Ishikawa (cell line): ENCODE results near the gene DNMT3A.

Experiments
- CEBPB ChIP-seq: IDR thresholded peaks from 2 replicates; pipeline ENCODE4 v1.6.1; 2012
- TF ChIP-seq, protein P1 (sequence below): IDR thresholded peaks from 2 replicates; pipeline ENCODE4 v1.6.1; 2012

DNA sequence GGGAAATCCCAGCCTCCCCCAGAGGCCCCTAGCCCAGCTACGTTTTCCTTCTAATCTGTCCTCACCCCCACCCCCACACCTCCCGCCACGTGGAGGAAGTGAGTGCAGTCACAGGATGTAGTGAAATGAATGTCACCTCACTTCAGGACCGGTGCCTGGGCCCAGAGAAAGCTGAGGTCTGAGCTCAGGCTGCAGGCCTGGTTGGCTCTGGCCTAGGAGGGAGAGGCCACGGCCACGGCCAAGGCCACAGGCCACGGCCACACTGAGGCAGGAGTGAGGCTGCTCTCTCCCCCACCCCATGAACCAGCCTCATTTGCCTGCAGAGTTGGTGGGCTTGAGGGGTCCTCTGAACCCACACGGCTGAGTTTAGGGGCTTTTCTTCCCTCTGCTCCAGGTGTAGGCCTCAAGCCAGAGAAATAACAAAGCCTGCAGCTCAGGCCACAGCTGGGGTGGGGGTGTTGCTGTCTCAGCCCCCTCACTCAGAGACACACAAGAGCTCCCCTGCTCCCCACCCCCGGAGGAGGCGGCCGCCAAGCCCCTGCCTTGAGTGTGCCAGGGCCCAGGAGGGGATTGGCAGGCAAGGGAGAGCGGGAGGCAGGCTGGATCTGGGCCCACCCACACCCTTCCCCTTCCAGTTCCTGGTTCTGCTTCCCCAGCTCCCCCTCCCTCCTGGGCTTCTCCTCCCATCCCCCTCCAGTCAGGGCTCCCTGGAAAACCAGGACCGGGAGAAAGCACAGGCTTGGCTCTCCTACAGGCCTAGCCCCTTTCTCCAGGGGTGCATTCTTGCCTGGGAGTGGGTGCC, 27.0 kb downstream of the DNMT3A start:
- no peak for TF ChIP-seq CEBPB
- TF ChIP-seq, protein P1, sequence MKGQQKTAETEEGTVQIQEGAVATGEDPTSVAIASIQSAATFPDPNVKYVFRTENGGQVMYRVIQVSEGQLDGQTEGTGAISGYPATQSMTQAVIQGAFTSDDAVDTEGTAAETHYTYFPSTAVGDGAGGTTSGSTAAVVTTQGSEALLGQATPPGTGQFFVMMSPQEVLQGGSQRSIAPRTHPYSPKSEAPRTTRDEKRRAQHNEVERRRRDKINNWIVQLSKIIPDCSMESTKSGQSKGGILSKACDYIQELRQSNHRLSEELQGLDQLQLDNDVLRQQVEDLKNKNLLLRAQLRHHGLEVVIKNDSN = no peak
